ENCODE measurements around the gene CHMP1A.

CHMP1A gene

DNA sequence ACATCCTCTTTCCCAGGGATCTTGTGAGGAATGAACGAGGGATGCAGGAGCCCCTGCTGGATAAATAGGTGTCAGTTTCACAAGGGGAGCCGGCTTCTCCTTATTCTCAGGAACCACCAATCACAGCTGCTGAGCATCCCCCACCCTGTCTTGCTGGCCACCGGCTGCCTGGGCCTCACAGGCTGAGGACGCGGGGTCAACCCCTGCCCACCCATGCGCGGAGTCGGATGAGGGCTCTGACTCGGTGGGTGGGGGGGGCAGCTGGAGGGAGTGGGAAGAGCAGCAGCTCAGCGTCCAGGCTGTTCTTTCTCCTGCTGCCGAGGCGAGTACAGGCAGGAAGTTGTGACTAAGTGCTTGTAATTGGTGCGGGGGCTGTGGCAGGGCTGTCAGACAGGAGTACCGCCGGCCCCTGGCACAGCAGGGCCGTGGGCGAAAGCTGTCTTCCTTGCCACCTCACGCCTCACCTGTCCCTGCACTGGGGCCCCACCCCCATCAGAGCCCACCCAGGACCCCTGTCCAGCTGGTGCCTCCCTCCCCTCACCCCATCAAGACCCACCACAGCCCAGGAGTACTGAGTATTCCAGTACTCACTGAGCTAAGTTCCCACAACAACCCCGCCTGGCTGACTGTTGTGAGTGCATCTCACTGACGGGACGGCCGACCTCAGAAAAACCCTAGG, 55.1 kb downstream of the CHMP1A start:
- DNase-seq = peak; percentile 77

DNA sequence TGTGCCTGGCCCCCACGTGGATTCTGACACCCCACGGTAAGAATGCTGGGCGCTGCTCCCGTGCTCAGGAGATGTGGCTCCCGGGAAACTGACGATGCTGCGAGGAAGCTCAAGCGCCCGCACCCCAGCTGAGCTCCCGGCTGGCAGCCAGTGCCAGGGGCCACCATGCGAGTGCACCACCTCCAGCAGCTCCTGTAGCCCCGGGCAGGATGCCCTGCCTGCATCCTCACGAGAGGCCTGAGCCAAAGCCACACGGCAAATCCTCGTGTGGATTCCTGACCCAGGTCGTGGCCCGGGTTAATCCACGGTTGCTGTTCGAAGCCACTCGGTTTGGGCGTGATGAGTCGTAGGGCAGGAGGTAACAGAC, 55.6 kb downstream of the CHMP1A start:
- DNase-seq = no peak

DNA sequence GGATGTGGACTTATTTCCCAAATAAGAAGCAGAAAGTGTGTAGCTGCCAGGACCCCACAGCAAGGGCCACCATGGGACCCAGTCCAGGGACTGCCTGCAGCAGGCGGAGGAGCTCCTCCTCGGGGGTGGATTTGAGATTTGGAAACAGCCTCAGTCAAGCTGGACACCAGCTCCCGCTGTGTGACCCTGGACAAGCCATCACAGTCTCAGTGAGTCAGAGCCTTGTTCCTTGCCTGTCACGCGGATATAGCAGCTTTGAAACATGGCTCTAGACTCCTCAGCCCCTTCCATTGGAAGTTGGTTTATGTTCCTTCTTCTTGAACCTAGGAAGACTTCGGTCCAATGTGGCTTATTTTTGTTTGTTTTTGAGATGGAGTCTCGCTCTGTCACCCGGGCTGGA, 56.6 kb downstream of the CHMP1A start:
- DNase-seq = no peak

DNA sequence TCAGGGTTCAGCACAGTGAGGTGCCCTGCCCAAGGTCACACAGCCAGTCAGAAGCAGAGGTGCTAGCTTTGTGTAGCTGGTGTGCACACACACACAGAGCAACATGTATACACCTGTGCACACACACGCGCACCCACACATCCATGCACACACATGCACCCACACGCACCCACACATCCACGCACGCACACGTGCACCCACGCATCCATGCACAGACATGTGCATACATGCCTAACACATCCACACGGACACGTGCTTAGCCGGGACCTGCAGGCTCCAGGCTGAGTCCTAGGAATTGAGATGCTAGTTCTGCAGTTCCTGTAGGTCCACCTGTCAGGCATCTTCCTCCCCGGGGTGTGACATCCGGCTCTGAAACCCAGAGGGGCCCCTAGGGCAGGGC, 57.1 kb downstream of the CHMP1A start:
- DNase-seq = no peak

DNA sequence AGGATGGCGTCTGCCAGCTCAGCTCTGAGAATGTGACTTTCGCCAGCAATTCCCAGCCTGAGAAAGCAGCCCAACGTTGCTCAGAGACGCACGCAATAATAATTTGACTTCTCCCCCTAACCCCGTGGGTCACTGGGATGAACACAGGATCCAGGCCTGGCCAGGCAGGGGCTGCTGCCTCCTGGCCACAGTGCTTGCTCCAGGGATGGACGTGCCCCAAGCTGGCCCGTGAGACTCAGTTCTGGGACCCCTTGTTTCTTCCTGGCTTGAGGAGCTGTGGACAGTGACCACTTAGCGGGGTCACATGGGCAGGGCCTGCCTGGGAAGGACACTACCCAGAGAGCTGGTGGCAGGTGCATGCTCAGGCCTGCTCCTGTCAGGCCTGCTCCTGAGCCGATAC, 57.6 kb downstream of the CHMP1A start:
- no peak for DNase-seq

DNA sequence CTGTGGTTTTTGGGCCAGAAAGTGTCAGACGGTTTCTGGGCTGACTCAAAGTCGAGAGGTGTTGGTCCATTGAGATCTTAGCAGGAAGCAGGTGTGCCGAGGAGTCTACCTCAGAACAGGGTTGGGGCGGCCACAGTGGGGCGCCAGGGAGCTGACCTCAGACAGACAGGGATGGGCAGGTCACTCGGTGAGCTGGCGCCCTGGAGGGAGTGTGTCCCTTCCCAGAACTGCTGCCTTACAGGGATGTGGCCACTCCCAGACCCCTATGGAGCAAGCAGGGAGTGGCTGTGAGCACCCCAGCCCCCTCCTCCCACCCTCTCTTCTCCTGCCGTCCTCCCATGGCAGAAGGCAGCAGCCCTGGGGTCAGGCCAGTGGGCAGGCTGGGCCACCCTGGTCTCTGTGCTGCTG, 58.1 kb downstream of the CHMP1A start:
- peak; percentile 41 for DNase-seq

DNA sequence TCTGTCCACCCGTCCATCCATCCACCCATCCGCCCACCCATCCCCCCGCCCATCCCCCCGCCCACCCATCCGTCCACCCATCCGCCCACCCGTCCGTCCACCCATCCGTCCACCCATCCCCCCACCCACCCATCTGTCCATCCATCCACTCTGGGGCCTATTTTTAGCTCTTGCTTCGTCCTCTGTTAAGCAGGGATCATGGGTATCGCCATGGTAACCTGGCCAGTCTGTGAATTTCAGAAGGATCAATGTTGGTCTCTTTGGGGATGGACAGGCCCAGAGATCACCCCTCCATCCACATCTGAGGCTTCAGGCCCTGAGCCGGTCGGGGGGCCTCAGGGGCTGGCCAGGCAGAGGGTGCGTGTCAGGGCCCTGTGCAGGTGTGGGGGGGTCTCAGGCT, 59.3 kb downstream of the CHMP1A start:
- DNase-seq = no peak

DNA sequence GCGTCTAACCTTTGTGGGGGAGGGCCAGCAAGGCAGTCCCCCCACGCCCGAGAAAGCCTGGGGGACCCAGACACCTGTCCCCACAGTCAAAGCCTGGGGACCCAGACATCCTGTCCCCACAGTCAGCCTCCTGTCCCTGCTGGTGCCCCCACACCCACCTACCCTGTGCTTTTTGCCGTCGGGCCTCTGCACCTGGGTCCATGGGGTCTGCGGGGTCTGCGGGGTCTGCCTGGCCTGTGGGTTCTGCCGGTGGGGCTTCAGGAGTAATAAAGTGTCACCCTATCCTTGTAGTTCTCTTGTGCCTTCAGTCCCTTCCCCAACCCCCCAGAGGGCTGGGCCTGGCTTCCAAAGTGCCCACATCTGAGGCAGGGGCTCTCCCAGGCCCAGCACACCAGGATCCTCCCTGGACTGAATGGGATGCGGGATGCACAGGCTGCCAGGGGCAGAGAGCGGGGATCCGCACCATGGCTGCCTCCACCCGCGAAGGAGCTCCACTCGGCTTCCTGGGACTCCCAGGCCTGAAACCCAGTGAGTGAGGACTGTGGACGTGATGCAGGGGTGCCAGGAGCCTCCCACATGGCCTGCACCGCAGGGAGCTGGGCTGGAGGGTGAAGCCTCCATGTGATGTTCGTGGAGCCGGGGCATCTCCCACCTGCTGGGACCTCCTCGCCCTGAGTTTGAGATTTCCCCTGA, 60.4 kb downstream of the CHMP1A start:
- DNase-seq = no peak

DNA sequence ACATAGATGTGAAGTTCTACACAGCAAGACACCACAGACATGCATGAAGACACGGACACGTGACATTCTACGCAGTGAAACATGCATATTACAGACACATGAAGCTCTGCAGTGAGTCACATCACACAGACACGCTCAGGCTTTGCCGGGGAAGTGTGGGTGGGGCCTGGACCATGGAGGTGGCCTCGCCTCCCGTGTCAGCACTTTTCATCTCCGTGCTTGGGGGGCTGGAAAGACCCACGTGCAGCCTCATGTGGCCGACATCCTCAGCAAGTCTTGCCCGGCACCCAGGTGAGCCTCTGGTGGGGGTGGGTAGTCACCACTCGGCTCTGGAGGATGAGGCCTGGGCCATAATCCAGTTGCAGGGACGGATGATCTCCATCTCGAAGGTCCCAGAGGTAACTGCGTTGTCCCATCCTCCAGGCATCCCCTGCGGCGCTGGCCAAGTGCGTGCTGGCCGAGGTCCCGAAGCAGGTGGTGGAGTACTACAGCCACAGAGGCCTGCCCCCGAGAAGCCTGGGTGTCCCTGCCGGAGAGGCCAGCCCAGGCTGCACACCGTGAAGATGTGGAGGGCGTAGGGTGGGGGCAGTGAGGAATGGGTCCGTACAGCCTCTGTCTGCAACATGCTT, 61.3 kb downstream of the CHMP1A start:
- DNase-seq = no peak

DNA sequence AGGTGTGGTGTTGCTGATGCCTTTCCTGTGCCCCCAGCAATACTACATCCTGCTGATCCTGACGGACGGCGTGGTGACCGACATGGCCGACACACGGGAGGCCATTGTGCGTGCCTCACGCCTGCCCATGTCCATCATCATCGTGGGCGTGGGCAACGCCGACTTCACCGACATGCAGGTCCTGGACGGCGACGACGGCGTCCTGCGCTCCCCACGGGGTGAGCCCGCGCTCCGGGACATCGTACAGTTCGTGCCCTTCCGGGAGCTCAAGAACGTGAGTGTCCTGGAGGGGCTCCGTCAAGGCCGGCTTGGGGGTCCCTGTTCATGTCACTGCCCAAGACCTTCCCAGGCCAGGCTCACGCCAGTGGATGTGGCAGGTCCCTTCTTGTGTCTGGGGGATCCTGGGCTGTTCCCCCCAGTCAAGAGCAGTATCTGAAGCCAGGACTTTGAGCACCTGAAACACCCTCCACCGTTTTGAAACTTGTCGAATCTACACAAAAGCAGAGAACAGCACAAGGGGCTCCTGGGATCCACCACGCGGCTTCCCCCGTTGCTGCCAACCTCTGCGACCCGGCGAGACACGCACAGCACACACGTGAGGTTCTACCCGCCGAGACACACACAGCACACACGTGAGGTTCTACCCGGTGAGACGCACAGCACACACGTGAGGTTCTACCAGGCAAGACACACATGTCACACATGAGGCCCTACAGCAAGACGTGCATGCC, 62.0 kb downstream of the CHMP1A start:
- DNase-seq = no peak

Measured in stimulated activated CD4-positive, alpha-beta T cell treated with anti-CD3 and anti-CD28 coated beads, Interleukin-4, amount 100 ng/mL, for 24 hours (primary cell).